ENCODE measurements around the gene RAB23.

The RAB23 gene

DNA sequence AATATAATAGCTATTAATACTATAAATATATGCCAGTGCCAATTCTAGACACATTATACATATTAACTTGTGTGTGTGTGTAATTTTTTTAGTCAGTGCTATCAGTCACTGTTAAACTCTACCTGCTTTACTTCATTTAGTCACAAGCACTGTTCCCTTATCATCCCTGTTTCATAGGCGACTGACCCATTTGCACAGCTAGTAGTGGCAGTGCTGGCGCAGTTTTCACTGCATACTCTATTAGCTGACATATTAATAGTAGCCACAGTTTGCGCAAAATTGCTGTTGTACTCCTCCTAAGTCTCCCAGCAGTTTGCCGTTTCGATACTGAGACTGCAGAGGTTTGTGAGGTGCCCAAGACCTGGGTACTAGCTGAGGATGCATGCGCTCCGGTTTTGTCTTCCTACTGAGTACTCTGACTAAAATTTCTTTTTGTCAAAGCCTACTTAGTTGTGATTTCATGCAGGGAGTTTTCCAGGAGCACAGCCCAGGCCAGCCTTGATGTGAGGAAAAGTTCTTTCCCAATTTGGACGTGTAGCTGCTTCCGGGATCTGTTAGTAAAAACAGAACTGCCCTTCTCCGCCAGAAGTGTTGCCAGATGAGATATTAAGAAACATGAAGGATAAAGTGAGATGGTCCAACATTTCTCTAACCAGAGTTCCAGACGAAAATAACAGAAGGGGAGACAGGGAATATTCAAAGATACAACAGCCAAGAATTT, 44.4 kb downstream of the RAB23 start:
- peak; percentile 86 for DNase-seq

DNA sequence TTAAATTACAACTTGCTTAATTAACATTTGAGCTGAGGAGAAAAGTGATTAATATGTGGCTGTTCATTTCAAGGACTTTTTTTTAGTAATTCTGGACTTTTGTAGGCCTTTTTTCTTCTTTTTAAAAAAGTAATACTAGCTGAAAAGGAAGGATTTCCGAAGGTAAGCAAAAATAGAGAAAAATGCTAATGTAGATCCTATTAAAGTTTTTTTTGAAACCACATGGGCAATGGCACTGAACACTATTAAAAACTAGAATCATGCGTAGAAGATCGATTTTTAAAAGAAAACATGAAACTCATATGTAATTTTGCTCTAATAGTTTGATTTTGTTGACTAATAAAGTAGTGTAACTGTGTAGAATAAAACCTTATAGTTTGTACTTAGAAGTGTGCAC, 47.6 kb downstream of the RAB23 start:
- DNase-seq = no peak

DNA sequence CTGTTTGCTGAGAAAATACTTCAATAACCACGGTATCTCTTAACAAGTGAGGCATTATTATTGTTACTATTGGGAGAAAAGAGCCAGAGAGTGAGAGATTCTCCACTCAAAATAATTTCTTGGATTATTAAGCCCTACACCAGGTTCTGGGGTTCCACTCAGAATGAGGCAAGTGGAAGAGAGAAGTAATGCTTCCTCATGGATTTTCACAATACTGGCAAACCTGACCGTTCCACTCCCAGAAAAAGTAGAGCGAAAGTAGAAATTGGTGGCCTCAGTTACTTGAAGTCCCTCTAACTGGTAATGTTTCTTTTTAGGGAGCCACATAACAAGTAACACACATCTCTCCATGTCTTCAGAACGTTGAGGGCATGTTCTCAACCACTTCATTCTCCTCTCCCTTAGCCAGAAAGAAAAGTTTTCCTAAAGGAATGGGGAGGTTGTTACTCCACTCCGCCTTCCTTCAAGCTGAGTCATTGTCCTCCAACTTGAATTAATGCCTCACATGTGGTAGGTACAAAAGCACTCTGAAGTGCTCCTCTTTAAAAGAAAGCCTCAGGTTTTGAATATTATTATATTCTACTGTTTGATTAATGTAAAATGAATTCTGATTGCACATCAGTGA, 48.1 kb downstream of the RAB23 start:
- DNase-seq = no peak

DNA sequence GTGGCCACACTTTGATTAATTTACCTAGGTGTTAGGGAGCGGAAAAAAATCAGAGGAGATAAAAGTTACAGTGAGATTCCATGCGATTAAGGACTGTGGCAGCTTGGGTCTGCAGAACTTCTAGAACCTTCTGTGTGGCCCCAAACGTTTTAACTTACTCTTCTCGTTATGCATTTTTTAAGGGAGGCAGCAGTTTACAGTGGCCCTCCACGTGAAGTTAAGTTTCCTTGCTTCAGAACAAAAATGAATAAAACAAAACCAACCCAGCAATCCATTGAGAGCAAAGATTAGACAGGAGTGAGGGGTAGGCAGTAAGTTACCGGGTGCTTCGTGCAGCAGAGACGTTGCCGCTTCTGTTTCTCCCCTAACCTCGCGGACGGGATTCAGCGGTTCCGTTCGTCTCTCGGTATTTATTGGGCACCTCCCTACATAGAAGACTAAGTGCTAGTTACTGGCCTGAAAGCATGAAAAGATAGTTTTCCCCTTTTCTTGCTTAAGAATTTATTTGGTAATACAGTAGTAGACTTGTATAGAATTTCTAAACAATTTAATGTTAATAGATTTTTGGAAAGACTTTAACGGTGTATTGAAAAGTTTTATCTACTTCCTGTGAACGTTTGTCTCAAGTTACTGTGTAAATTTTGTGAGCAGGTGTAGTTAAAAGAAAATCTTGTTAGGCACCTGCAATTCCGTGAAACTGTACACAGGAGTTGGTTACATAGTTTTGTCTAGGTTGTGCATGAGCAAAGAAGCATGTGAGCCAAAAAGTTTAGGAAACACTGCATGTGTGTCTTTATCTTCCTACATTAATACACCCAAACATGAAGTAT, 48.8 kb downstream of the RAB23 start:
- DNase-seq = peak; percentile 22

DNA sequence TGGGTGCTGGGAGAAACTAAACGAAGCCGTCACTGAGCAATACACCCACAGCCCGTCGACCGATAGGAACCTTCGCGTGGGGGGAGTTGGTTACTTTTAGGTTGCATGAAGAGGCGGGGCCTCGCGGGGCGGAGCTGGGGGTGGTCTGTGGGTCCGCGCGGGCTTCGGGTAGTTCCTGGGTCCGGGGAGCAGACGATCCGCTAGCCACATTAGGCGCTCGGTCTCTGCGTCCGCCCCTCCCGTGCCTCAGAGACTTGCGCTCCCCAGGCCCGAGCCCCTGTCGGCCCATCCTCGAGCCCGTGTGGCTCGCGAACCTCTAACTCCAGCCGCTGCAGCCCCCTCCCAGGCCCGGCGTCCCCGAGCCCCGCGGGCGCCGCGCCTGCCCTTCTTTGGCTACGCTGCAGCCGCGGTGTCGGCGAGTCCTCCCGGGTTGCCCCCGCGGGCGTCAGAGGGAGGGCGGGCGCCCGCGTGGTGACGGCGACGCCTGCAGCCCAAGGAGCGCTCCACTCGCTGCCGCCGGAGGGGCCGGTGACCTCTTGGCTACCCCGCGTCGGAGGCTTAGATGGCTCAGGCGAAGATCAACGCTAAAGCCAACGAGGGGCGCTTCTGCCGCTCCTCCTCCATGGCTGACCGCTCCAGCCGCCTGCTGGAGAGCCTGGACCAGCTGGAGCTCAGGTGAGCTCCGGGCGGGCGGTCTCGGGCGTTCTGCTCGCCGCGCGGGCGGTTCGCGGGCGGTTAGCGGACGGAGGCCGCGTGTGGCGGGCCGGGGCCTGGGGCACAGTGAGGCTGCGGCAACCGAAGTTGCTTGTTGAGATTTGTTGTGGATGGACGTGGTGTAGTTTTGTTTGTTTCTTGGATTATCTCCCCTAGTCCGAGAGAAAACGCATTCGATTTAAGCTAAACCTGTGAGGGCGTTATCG, 49.7 kb downstream of the RAB23 start, which contains the start of gene BAG2:
TSS of gene BAG2 (plus strand) at position 191 of the 920 bp plus-strand sequence. CDS start at position 563, 372 bp downstream.
- peak; percentile 92 for DNase-seq

DNA sequence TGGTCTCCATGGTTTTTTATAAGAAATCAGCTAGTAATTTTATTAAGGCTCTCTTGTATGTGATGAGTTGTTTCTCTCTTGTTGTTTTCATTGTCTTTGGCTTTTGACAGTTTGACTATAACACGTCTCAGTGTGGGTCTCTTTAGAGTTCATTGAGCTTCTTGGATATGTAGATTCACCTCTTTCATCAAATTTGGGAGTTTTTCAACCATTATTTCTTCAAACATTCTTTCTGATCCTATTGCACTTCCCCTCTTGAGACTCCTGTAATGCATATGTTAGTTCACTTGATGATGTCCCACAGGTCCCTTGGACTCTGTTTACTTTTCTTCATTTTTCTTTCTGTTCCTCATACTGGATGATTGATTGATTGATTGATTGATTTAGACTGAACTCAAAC, 57.0 kb downstream of the RAB23 start:
- DNase-seq = no peak

DNA sequence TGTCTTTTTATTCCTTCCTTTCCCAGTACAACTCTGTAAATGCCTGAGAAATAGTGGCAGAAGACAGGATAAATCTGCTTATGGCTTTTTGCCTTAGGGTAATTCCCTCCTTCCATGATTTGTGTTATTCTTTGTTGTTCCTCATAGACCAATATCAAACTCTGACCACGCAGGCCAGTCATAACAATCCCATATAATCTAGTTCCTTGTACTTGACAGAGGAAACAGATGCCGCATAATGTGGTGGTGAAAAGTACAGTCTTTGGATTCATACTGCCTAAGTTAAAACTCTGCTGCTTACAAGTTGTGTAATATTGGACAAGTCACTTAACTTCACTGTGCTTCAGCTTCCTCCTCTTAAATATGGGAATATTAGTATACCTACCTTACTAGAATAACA, 58.2 kb downstream of the RAB23 start:
- no peak for DNase-seq

DNA sequence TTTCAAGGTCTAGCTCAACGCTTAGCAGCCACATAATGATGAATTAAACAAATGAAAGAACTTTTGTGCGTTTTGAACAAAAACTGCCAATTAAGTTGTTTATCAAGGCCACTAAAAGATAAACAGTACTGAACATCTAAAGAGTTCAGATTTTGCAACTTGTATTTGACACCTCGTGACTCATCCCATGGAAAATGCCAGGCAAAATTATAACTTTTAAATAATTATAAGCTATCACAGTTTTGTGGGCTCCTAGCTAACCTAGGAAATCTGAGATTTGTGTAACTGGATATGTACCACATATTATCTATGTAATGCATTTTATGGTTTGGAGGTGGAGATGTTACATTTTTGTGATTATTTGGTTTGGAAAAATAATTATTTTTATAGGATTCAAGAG, 59.6 kb downstream of the RAB23 start:
- DNase-seq = no peak

DNA sequence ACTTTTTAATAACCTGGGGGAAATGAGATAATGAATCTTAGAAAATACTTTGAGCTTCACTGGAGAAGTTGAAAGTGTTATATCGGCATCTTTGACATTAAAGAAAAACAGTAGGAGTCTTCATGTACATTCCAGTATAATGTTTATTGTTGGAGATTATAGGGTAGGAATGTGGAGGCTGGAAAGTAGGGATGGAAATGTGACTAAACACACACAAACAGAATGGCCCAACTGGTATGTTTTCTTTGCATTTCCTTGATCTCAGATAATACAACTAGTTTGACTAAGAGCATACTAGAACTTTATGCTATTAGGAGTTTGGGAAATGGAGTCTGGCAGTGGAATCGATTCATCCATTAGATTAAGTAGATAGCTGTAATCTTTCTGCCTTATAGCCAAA, 60.1 kb downstream of the RAB23 start:
- no peak for DNase-seq

DNA sequence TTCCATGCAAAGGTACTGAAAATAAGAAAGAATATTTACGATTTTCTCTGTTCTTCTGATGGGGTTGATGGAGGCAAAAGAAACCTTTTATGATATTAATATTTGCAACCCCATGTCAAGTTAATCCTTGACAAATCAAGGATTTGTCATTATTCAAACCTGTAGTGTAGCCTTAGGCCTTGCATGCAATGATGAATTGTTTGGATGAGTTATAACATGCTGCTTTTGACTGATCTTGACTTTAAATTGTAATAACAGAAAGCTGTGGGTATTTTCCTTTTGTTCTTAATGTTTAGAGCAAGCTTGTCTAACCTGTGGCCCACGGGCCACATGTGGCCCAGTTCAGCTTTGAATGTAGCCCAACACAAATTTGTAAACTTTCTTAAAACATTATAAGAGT, 63.0 kb downstream of the RAB23 start:
- no peak for DNase-seq

DNA sequence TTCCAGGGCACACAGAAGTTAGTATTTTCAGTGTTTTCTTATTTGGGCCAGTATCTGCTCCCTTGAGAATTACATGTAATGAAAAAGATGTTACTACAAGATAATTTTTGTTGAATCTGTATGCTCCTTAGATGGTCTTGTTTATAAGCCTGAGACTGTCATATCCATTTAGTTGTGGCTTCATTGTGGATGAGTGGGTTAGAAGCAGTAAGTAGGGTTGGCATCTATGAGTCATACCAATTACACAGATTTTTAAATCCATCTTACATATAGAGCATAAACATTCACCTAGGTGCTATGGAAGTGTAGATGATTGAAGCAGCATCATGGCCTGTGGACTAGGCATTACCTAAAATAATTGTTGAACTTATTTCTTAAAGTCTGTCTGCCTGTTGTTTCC, 63.4 kb downstream of the RAB23 start:
- DNase-seq = no peak

DNA sequence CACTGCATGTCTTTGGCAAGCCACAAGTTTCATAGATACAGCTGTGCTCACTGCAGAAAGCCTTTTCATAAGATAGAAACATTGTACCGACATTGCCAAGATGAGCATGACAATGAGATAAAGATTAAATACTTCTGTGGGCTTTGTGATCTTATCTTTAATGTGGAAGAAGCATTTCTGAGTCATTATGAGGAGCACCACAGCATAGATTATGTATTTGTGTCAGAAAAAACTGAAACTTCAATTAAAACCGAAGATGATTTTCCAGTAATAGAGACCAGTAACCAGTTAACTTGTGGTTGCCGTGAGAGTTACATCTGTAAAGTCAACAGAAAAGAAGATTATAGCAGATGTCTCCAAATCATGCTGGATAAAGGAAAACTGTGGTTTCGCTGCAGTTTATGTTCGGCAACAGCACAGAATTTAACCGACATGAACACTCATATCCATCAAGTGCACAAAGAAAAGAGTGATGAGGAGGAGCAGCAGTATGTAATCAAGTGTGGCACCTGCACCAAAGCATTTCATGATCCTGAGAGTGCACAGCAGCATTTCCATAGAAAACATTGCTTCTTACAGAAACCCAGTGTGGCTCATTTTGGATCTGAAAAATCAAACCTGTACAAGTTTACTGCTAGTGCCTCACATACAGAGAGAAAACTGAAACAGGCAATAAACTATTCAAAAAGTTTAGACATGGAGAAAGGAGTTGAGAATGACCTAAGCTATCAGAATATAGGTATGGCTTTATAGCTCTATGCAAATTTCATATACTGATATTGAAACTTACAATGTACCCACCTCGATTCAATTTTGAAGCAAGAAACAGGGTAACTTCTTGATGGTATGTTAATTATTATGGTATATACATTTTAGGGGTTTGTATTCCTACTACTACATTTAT, 73.9 kb downstream of the RAB23 start:
- DNase-seq = no peak

DNA sequence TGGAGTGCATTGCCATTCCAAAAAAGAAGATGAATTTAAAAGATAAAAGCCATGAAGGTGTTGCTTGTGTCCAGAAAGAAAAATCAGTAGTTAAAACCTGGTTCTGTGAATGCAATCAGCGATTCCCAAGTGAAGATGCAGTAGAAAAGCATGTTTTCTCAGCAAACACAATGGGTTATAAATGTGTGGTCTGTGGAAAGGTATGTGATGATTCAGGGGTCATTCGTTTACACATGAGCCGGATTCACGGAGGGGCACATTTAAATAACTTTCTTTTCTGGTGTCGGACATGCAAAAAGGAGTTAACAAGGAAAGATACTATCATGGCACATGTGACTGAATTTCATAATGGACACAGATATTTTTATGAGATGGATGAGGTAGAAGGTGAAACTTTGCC, 74.7 kb downstream of the RAB23 start:
- DNase-seq = no peak

DNA sequence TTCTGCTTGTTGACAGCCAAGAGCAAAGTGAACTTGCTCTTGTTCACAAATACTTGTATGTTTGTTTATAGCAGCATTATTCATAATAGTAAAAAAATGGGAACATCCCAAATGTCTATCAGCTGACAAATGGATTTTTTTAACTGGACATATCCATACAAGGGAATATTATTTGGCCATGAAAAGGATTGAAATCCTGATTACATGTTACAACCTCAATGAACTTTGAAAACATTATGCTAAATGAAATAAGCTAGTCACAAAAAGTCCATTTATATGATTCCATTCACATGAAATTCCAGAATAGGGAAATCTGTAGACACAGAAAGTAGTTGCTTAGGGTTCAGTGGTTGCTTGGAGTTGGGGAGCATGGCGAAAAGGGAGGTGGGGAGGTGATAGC, 78.4 kb downstream of the RAB23 start:
- no peak for DNase-seq

DNA sequence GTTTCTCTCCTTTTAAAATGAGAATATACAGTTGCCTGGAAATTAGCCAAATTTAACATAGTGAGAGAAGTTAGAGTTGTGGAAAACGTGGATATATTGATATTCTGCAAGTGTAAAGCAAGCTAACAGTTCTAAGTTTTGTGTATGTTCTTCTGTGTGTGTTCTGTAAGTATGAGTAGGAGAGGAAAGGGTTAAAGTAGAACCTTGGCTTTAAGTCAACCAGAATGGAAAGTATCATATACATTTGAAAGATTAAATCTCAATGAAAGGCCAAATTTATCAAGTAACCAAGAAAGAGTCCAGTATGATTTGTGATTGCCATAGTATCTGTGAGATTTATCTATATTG, 80.0 kb downstream of the RAB23 start:
- DNase-seq = no peak

DNA sequence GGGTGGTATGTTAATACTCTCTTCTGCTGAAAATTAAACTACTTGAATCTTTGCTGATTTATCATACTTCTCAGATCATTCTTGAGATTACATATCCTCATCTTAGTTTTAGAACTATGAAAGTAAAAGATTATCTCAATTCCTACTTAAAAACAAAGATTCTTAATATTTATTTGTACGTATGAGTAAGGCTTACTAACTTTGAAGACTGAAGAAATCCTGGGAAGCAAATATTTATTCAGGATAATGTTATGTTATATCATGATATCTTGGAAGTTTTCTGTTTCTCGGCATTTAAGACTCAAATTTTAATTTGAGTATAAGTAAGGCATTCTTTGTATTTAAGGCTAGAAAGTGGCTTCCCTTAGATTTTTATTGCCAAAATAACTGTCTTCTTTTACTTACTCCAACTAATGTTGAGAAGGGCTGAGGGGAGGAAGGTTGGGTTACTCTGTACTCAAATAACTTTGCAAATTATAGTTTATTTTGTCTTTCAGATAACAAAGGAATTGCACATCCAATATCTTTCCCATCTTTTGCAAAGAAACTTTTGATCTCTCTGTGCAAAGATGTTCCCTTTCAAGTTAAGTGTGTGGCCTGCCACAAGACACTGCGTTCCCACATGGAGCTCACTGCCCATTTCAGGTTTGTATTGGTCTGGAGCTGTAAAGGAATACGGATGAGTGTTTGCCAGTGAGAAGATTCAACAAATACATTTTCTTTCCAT, 80.5 kb downstream of the RAB23 start:
- no peak for DNase-seq

DNA sequence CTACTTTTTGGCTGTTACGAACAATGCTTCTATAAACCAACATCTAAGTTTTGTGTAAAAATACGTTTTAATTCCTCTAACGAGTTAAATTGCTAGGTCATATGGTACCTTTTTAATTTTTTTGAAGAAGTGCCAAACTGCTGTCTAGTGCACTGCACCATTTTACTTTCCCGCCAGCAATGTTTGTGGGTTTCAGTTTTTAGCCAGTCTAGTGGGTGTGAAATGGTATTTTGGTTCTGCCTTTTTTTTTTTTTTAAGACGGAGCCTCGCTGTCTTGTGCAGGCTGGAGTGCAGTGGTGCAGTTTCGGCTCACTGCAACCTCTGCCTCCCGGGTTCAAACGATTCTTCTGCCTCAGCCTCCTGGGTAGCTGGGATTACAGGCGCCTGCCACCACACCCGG, 84.1 kb downstream of the RAB23 start:
- DNase-seq = no peak

DNA sequence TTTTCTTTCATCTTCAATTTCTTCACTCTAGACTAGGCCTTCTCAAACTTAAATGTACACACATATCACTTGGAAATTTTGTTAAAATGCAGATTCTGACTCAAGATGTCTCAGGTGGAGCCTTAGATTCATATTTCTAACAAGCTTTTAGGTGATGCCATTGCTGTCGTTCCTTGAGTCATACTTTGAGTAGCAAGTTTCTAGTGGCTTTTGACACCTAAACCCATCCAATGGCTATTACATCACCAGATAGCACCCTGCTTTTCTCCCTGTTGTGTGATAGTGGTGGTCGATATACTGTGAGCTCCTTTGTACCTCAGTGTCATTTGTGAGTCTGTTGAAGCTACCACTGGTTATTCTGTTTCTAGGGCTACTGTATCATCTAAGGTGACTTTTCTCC, 84.8 kb downstream of the RAB23 start:
- DNase-seq = no peak

Measured in femur (tissue), 1 donor.